GM12878 (cell line): Measurements from ENCODE around the gene PRMT7.

Experiments
- NFYB ChIP-seq: IDR thresholded peaks from 2 replicates; pipeline ENCODE4 v1.6.1; 2011; ENCODE audit warnings: low read depth, mild to moderate bottlenecking, low read length, improper control_type of control experiment, moderate library complexity; ENCODE audit not compliant: insufficient read depth
- SUPT20H ChIP-seq: IDR thresholded peaks from 2 replicates; pipeline ENCODE4 v1.6.1; 2011; ENCODE audit warnings: low read depth, mild to moderate bottlenecking, low read length, moderate library complexity, borderline replicate concordance; ENCODE audit not compliant: control insufficient read depth
- ZNF384 ChIP-seq: IDR thresholded peaks from 2 replicates; pipeline ENCODE4 v1.6.1; 2012; ENCODE audit warnings: low read depth, mild to moderate bottlenecking, low read length, improper control_type of control experiment, borderline replicate concordance
- ZZZ3 ChIP-seq: IDR thresholded peaks from 2 replicates; pipeline ENCODE4 v1.6.1; 2011; ENCODE audit warnings: low read depth; ENCODE audit not compliant: control insufficient read depth, insufficient read length
- TF ChIP-seq, protein P1 (sequence below), 3 experiments: IDR thresholded peaks in 2 of 3; conservative IDR thresholded peaks in 1 of 3; 2 replicates each; pipeline ENCODE4 v1.5.1; 2011; ENCODE audit warnings: low read depth in 3 of 3, low read length in 3 of 3, mild to moderate bottlenecking in 3 of 3, control low read depth in 2 of 3, moderate library complexity in 2 of 3, inconsistent platforms in 1 of 3, mixed read lengths in 1 of 3; ENCODE audit not compliant: control insufficient read depth in 2 of 3, insufficient read depth in 1 of 3; ENCODE audit errors: extremely low read depth in 1 of 3

DNA sequence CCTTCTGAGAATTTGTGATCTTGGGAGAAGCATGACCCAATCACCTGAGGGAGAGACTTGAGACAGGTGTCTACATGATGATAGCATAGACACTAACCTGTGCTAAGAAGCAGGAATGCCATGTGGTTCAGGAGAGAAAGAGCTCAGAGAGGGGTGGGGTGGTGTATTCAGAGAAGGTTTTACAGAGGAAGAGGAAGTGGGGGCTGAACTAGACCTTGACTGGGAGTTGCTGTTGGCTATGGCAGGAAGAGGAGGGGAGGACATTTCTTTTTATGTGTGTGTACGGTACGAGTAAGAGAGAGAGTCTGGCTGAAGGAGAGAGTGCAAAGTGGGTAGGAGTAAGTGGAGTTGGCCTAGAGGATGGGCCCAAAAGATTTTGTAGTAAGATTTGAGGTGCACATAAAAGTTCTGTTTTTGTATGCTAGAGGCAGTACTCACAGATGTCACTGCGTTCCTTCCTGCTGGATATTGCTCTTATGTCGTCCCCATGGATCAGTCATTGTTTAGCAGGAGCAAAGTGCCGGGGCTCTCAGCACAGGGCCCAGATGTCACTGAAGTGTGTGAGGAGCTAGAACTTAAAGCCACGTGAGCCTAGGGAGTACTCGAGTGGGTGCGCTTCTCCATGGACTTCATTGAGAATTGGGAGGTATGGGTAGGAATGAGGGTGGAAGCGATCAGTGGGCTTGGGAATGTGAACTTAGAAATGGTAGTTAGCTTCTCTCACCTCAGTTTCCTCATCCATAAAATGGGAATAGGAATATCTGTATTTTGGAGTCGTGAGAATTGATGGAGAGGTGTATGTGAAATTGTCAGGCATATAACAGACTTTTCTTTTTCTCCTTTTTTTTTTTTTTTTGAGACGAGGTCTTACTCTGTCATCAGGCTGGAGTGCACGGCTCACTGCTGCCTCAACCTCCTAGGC is 24.4 kb upstream of the PRMT7 start:
- TF ChIP-seq SUPT20H (no peak), NFYB (no peak), ZNF384 (no peak), ZZZ3 (no peak)
- TF ChIP-seq, protein P1, sequence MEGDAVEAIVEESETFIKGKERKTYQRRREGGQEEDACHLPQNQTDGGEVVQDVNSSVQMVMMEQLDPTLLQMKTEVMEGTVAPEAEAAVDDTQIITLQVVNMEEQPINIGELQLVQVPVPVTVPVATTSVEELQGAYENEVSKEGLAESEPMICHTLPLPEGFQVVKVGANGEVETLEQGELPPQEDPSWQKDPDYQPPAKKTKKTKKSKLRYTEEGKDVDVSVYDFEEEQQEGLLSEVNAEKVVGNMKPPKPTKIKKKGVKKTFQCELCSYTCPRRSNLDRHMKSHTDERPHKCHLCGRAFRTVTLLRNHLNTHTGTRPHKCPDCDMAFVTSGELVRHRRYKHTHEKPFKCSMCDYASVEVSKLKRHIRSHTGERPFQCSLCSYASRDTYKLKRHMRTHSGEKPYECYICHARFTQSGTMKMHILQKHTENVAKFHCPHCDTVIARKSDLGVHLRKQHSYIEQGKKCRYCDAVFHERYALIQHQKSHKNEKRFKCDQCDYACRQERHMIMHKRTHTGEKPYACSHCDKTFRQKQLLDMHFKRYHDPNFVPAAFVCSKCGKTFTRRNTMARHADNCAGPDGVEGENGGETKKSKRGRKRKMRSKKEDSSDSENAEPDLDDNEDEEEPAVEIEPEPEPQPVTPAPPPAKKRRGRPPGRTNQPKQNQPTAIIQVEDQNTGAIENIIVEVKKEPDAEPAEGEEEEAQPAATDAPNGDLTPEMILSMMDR (IDR thresholded peaks at IDR 0.05 in 2 of 3, conservative IDR thresholded peaks at IDR 0.05 in 1 of 3; ENCODE audit: control insufficient read depth in 2 of 3, extremely low read depth in 1 of 3, insufficient read depth in 1 of 3, low read depth in 3 of 3, low read length in 3 of 3) = no peak
